Mammary epithelial cell (primary cell): ENCODE results near the gene POU6F2.

Experiments used
- EZH2 ChIP-seq: IDR thresholded peaks from 2 replicates; pipeline ENCODE4 v1.6.1; 2012; ENCODE audit warnings: low read length, inconsistent platforms, borderline replicate concordance
- TF ChIP-seq, protein P1 (sequence below), 2 donors: IDR thresholded peaks in 1 of 2; conservative IDR thresholded peaks in 1 of 2; 2 replicates each; pipeline ENCODE4 v1.5.1; 2011 to 2012; ENCODE audit warnings: inconsistent platforms in 2 of 2, low read length in 2 of 2, mild to moderate bottlenecking in 2 of 2, control low read depth in 1 of 2, low read depth in 1 of 2; ENCODE audit not compliant: insufficient read depth in 1 of 2; ENCODE audit errors: extremely low read depth in 1 of 2

DNA sequence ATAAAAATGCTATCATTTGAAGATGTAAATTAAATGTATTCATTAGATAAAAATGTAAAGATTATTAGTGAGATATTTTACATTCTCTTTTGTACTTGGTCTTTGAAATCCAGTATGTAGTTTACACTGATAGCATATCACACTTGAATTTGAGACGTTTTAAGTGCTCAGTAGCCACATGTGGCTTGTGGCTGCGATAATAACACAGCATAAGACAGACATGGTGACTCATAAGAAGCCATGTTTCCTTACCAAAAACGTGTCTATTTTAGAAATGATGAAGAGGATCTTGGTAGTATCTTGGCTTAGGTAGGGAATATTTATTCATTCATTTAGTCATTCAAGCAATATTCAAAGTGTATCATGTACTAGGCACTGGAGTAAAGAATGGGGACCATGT is 149.3 kb downstream of the POU6F2 start:
- TF ChIP-seq, protein P1, sequence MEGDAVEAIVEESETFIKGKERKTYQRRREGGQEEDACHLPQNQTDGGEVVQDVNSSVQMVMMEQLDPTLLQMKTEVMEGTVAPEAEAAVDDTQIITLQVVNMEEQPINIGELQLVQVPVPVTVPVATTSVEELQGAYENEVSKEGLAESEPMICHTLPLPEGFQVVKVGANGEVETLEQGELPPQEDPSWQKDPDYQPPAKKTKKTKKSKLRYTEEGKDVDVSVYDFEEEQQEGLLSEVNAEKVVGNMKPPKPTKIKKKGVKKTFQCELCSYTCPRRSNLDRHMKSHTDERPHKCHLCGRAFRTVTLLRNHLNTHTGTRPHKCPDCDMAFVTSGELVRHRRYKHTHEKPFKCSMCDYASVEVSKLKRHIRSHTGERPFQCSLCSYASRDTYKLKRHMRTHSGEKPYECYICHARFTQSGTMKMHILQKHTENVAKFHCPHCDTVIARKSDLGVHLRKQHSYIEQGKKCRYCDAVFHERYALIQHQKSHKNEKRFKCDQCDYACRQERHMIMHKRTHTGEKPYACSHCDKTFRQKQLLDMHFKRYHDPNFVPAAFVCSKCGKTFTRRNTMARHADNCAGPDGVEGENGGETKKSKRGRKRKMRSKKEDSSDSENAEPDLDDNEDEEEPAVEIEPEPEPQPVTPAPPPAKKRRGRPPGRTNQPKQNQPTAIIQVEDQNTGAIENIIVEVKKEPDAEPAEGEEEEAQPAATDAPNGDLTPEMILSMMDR (conservative IDR thresholded peaks at IDR 0.05 in 1 of 2, IDR thresholded peaks at IDR 0.05 in 1 of 2; ENCODE audit: extremely low read depth in 1 of 2, insufficient read depth in 1 of 2, low read depth in 1 of 2, low read length in 2 of 2): no peak
- no peak for TF ChIP-seq EZH2
